ENCODE measurements around the gene BMS1.
"Not testable (repeated sequence)": the region's sequence is repeated elsewhere in the genome, so short reads cannot be mapped to it uniquely, and the experiment has no call there.

GRCh38 chr10:42862801-42863200, 80.2 kb downstream of the BMS1 start:
- not testable (repeated sequence) for TF ChIP-seq POLR2A, CTCF (IDR thresholded peaks at IDR 0.05)
